GM10847 (cell line): Measurements from ENCODE around the gene SELPLG.

Source experiments
- POLR2A ChIP-seq: IDR thresholded peaks from 2 replicates; pipeline ENCODE4 v1.6.1; 2011; ENCODE audit not compliant: insufficient read length; ENCODE audit errors: extremely low read depth

The SELPLG gene

DNA sequence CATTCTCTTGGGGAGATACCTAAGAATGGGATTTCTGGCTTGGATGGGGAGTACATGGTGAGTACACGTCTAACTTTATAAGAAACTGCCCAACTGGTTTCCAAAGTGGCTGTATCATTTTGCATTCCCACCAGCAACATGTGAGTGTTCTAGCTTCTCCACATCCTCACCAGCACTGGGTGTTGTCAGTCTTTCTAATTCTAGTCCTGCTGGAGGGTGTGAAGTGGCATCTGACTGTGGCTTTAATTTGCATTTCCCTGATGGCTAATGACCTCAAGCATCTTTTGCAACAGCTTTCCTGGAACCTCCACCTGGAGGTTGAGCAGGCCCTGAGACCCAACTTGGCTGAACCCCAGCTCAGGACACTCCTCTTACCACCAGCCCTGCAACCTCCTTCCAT is 17.8 kb downstream of the SELPLG start:
- no peak for TF ChIP-seq POLR2A

DNA sequence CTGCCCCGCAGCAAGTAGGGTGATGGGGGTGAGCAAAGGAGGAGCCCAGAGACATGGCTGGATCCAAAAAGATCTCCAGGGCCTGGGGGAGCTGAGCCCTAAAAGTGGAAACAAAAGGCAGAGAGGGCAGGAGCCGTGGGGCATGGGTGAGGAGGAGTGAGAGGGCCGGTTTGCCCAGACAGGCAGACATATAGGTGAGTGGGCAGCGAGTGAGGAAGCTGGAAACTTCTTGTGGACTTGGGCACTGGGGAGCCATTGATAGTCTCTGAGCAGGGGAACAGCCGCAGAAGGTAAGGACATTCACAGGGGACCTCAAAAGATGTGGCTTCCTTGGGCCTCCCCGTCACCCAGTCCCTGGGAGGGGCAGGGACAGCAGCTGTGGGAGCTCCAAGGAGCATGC is 19.1 kb downstream of the SELPLG start:
- no peak for TF ChIP-seq POLR2A

DNA sequence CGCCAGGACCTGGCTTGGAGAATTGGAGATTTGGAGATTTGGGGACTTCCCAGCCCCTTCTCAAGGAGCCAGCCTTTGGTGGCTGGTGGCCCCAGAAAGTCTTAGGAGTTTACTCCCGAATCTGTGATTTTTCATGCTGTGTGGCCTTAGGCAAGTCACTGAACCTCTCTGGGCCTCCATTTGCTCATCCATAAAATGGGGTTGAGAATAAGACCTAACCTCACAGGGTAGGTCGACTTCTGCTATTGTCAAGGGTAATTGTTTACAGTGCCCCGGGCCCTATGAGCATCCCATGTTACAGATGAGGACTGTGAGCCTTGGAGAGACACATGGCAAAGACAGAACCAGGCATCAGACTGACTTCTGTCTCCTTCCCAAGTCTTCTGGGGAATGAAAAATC is 19.7 kb downstream of the SELPLG start:
- no peak for TF ChIP-seq POLR2A

DNA sequence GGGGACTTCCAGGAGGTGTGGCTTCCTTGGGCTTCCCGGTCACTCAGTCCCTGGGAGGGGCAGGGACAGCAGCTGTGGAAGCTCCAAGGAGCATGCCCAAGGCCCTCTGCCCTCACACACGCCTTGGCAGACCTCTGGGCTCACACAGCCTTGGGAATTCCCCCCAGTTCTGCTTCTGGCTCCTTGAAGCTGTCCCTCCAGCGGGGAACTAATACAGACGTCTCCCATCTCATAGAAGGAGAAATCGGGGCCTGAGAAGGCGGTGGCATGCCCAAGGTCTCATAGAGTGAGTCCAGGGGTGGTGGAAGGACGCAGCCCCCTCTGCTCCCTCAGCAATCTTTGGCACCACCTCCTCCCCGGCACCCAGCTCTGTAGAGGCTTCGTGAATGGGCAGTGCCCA is 20.1 kb downstream of the SELPLG start:
- no peak for TF ChIP-seq POLR2A

DNA sequence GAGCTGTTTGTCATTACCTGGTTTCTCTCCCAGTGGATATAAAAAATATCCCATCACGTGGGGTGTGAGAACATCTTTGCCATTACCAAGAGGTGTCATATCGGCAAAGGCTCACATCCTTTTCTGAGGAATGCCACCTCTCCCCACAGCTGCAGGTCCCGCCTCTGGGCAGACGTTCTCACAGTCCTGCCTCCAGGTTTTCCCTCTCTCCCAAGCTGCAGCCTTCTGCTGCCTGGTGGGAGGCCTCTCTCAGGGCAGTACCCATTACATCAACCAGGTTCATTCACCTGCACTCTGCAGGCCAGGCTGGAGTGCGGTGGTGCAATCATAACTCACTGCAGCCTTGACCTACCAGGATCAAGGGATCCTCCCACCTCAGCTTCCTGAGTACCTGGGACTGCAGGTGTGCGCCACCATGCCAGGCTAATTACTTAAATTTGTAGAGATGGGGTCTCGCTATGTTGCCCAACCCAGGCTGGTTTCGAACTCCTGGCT is 20.9 kb downstream of the SELPLG start:
- TF ChIP-seq POLR2A: no peak

DNA sequence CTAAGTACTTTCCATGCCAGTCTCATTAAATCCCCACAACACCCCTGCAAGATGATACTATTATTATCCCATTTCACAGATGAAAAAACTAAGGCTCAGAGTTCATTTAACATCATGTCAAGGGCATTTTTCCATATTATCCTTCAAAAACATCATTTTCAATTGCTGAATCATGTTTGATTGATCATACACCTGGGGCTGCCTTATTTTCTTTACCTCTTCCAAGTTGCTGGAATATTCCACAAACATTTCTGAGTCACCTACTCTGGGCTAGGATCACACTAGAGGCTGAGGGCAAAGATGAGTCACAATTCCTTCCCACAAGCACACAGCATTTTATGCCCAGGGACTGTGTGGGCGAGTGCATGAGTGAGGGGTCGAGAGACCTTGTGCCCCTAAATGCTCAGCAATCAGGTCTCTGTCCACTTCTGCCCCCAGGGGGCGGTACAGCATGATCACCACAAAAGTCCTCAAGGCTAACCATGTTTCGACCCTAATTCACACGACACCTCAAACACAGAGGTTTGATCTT is 21.7 kb downstream of the SELPLG start:
- no peak for TF ChIP-seq POLR2A

DNA sequence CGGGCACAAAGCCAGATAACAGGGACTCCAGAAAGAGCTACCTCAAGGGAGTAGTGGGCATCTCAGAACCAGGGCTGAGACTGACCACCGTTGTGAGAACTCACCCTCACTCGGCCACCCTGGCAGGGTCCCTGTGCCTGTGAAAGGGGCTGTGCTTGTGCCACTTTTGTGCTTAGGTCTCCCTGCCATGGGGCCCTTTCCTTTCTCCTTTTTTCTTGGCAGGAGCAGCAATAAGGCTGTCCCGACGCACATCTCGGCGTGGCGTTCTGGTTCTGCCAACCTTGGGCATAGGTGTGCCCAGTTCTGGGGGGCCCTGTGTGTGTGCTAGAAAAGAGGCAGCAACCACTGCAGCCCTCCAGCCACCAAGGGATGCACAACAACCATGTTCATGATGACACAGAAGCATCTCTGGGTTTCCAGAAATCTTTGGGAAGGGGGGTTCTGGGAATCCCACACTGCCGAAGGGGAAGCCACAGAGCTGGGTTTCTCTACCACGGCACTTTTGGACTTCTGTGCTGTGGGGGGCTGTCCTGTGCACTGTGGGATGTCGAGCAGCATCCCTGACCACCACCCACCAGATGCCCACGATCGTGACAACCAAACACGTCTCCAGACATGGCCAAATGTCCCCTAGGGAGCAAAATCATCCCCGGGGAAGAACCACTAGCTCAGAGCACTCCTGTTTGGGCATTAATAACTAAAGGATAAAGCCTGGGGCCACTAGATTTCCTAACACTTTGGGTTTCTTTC is 22.7 kb downstream of the SELPLG start:
- TF ChIP-seq POLR2A: no peak

DNA sequence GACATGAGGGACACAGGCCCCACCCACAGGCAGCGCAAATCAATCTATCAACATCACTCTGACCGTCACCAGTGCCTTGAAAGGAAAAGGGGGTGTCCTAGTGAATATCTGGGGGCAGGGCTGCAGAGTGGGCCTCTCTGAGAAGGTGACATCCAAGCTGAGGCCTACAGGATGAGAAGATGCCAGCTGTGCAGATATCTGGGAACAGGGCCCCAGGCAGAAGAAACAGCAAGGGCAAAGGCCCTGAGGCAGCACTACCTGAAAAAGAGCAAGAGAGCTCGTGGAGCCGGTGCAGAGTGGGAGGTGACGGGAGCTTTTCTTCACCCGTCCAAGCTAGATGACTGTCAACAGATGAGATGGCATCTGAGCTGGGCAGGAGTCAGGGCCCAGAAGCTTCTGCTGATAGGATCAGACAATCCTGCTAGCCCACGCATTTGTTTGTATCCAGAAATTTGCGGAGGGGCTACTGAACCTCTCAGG is 23.3 kb downstream of the SELPLG start:
- no peak for TF ChIP-seq POLR2A

DNA sequence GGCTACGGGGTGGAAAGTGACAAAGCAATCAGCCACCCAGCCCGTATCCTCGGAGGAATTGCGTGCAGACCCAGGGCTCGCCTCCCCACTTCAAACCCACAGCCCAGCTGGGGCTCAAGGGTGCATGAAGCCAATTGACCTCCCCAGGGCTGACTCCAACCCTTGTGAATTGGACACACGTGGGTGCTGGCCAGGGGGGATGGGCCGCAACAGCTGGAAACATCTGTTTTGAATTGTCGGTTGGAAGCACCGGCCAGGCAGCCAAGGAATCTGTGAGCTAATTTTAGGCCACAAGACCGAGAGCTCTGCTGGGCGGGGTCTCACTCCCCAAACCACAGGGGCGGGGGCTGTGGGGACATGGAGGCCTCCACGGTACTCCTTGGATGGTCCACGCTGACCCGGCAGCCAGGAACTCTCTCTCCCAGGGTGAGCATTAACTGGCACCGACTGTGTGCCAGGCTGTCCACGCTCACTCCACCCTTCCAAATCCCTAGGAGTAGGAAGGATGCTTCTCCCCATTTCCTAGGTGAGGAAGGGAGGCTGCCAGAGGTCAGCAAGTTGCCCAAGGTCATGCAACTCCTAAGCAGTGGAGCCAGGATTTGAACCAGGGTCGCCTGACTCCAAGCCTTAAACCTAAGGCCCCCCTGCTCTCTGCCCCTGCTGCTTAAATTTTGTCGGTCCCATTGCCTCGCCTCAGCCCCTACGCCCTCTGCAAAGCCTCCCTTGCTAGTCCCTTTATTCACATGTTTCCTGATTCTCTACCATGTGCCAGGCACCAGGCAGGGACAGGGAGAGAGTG is 24.0 kb downstream of the SELPLG start:
- no peak for TF ChIP-seq POLR2A

DNA sequence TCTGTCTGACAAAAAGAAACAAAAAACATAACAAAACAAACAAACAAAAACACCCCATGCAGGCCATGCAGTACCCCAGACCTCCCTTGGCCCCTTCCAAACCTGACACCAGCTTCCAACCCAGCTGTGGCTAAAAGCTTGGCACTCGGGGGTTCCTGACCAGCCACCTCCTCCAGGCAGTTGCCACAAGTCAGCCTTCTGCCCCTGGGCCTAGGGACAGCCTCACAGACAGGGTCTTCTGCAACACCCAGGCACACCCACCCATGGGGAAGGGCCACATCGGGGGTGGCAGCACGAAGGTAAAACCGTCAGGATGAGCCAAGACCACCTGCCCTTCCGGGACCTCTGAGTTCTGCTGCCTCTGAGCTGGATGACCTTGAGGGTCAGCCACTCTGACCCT is 25.1 kb downstream of the SELPLG start:
- no peak for TF ChIP-seq POLR2A

DNA sequence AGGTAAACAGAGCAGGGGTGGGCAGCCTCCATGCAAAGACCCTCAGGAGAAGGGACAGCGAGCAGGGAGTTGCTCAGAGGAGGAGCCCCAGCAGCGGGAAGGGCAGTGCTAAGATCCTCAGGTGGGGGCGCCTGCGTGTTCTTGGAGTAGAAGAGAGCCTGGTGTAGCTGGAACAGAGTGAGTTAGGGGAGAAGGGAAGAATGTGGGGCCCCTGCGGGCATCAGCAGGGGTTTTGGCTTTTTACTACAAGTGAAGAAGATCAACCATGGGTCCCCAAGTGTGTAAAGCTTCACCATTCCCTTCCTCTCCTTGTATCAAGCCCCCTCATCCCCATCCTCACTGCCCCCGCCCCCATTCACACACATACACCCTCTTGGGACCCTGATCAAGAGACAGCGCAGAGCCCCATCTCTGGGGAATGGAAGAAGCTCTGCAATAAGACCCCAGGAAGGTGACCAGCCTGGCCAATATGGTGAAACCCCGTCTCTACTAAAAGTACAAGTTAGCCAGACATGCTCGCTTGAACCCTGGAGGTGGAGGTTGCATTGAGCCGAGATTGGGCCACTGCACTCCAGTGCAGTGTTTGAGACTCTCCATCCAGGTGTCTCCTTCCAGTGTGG is 25.6 kb downstream of the SELPLG start:
- TF ChIP-seq POLR2A: no peak

DNA sequence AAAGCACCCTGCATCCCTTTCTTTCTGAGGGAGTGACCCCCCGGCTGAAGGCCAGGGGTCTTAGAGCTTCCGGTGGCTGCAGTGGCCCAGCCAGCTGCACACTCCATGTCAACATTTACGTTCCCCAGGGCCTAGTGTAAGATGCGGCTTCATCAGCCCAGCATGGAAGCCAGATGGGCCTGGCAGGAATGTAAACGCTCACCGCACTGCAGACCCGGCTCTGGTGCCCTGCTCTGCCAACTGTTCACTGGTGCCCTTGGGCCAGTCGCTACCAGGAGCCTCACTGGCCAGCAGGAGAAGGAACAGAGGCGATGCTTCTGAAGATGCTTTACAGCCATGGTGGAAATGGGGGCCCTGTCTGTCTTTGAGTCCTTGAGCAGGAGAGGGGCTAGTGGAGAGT is 27.2 kb downstream of the SELPLG start:
- TF ChIP-seq POLR2A: no peak

DNA sequence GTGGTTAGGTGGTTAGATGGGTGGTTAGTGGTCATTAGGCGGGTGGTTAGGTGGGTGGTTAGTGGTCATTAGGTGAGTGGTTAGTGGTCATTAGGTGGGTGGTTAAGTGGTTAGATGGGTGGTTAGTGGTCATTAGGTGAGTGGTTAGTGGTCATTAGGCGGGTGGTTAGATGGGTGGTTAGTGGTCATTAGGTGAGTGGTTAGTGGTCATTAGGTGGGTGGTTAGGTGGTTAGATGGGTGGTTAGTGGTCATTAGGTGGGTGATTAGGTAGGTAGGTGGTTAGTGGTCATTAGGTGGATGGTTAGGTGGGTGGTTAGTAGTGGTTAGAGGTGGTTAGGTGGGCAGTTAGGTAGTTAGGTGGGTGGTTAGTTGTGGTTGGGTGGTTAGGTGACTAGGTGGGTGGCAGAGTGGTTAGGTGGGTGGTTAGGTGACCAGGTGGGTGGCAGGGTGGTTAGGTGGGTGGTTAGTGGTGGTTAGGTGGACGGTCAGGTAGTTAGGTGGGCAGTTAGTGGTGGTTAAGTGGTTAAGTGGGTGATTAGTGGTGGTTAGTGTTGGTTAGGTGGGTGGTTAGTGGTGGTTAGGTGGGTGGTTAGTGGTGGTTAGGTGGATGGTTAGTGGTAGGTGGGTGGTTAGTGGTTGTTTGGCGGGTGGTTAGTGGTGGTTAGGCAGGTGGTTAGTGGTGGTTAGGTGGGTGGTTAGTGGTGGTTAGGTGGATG is 27.8 kb downstream of the SELPLG start:
- TF ChIP-seq POLR2A: no peak

DNA sequence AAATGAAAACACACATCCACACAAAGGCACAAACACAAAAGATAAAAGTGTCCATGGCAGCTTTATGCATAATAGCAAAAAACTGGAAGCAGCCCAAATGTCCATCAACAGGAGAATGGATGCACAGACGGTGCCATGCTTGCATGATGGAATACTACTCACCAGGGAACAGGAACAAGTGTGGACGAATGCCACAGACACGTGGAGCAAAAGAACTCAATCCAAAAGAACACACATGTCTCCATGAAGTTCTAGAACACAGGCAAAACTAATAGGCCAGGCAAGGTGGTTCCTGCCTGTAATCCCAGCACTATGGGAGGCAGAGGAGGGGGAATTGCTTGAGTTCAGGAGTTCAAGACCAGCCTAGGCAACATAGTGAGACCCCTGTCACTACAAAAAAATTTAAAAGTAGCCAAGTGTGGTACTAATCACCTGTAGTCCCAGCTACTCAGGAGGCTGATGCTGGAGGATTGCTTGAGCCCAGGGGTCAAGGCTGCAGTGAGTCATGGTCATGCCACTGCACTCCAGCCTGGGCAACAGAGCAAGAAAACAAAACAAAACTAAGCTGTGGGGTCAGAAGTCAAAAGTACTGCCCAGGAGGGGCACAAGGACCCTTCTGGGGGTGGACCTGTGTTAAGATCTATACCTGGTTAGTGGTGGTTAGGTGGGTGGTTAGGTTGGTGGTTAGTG is 28.5 kb downstream of the SELPLG start:
- no peak for TF ChIP-seq POLR2A

DNA sequence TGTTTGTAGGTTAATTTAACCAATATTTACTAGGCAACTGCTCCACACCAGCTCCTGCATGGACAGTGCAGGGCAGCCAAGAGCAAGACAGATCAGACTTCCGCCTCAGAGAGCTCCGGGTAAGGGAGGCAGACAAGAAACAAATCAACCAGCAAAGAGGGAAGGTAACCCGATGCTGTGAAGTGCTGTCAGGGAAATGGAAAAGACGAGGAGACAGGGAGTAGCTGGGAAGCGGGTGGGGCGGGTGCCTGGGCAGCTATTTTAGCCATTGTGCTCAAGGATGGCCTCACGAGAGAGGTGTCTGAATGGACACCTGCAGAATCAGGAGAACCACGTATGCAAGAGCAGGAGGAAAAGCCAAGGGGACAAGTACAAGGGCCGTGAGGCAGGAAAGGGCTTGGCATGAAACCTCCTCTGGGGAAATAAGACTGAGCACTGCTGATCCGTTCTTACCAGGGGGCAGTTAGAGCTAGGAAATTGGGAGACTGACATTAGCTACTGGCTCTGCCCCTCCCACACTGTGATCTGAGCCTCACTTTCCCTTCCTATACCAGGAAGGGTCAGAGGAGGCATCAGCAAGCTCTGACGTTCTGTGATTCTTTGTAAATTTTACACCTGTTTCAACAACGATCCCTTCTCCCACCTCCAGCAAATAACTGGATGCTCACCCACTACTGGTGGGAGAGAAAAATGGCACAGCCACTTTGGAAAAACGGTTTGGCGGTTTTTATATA is 29.3 kb downstream of the SELPLG start:
- no peak for TF ChIP-seq POLR2A
